ENCODE results near the gene LRRK2.
"Not testable (repeated sequence)": the region's sequence is repeated elsewhere in the genome, so short reads cannot be mapped to it uniquely, and the experiment has no call there.

Gene LRRK2

DNA sequence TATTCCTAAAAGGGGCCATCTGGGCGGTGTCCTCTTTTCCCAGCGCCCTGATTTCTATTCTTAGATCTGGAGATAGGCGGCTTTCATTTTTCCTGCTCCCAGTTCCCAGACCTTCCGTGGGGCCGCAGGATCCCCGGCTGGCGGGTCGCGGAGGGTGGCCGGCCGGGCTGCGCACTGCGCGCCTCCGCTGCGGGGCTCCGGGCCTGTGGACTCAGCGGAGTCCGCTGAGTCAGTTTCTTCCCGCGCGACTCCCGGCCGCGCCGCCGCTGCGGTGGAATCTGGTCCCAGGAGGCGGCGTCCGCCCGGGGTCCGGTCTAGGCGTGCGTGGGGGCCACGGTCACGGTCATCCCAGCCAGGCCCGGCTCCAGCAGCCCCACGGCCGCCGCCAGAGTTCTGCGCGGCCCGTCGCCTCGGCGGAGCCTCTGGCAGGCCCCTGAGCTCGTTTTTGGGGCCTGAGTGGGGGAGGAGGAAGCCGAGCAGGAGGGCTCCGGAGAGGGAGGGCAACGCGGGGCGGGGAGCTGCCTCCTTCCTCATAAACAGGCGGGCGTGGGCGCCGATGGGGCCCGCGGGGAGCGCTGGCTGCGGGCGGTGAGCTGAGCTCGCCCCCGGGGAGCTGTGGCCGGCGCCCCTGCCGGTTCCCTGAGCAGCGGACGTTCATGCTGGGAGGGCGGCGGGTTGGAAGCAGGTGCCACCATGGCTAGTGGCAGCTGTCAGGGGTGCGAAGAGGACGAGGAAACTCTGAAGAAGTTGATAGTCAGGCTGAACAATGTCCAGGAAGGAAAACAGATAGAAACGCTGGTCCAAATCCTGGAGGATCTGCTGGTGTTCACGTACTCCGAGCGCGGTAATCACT, at the start of gene LRRK2:
LRRK2 (plus strand) TSS at position 559 of the 853 bp plus-strand sequence; CDS start at position 694, 135 bp downstream.
- DNase-seq: peak; percentile 13 to 26

- DNase-seq: no peak
These were observed 49.8 kb upstream of the LRRK2 start for GRCh38 chr12:40175045-40175444.

GRCh38 chr12:40175489-40175888, 49.3 kb upstream of the LRRK2 start:
- DNase-seq: no peak

- no peak for DNase-seq
These were observed 46.1 kb upstream of the LRRK2 start for GRCh38 chr12:40178701-40179100.

GRCh38 chr12:40181490-40181889, 43.3 kb upstream of the LRRK2 start:
- no peak for DNase-seq

DNA sequence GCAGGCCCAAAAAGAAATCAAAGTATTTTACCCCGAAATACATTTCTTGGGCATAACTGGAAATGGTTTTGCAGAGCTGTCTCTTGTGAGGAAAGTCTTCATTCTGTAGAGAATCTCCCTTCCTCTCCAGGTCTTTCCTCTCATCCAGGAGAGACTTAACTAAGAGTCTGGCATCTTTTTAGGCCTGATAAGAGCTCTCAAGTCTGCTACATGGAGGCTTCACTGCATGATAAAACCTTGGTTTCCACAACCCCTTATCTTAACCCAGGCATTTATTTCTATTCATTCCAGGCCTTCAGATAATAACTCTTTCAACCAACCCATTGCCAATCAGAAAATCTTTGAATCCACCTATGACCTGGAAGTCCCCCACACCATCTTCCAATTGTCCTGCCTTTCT, 41.1 kb upstream of the LRRK2 start:
- no peak for DNase-seq

DNA sequence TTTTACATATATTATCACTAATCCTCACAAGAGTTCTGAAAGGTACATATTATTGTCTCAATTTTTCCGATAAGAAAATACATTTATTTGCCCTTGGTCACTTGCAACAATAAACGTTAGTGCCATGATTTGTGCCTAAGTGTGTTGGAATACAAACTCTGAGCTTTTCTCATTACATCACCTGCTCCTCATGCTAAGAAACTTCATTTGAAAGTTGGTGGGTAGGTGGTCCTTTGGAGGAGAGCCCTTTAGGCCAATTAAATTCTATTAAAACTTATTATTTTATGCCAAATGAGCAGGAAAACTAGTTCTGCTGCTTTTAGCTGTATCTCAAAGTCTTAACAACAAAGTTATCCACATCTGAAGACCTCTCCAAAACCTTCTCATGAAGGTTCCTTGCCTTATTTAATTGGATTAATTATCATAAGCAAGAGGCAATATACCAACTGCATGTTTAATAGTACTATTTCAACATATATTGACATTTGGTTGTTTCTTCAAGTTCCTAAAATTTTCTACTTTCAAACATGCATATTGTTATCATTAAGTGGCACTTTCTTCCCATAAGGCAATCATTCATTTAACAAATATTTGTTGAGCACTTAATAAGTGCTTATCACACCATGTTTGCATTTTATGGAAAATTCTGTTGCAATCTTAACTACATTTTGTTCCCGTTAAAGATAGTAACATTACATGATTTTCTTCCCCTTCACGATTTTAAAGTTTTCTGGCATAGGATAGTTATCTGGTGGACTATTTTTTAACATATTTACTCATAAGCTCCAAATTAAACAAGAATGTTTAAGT, 40.1 kb upstream of the LRRK2 start:
- DNase-seq: no peak

DNA sequence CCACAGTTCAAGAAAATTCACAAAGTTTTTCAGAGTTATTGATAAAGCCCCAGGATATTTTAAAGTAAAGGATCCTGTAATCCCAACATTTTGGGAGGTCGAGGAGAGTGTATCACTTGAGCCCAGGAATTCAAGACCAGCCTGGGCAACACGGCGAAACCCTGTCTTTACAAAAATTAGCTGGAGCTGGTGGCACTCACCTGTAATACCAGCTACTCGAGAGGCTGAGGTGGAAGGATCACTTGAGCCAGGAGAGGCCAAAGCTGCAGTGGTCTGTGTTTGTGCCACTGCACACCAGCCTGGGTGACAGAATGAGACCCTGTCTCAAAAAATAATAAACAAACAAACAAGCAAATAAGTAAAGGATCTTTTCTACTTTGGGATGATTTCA, 39.5 kb upstream of the LRRK2 start:
- no peak for DNase-seq

DNA sequence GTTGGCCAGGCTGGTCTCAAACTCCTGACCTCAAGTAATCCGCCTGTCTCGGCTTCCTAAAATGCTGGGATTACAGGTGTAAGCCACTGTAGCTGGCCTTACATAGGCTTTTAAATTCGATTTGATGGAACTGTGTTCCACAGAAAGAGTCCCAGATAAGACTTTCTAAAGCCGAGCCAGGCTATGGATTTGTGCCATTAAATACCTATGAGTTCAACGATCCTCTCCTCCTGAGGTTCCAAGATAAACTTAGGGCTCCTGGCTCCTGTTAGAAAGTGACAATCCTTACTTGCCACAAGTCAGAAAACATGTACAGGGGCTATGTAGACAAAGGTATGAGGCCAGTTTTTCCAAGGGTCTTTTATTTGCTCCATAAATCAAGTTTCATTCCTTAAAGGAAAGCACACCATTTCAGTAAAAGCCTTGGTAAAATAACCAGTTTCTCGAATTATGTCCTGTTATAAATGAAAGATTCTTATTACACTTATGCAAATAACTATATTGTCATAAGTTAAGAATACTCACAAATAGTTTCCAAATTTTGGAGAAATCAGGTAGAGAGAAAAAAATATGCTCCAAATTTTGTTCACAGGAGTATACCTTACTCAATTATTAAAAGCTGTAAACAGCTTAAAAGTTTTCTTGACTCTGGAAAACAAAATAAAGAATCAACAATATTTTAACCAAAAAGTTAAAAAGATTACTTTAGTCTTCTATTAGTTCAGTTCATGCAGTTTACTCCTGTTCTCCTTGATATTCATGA, 36.1 kb upstream of the LRRK2 start:
- no peak for DNase-seq

DNA sequence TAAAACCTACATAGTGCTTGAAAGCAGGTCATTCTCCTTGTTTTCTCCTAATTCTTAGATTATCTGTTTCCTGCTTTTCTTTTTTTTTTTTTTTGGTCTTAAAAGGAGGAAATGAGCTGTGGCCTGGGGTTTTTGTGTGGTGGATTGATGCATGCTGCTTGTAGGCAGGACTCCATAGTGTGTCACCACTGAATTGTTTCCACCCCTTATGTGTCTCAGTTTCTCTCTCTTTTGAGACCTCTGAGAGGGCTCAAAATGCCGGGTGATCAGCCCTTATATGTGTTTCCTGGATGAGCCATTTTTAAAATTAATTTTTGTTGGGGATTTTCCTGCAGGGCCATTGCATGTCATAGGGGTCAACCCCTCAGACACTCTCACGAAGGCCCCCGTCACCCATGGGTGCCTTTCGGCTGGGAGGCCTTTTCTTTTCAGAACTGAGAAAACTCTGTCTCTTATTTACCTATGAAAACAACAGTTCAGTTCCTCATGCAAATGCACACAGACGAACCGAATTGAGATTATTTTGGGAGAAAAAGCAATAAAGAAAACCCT, 32.0 kb upstream of the LRRK2 start:
- no peak for DNase-seq

DNA sequence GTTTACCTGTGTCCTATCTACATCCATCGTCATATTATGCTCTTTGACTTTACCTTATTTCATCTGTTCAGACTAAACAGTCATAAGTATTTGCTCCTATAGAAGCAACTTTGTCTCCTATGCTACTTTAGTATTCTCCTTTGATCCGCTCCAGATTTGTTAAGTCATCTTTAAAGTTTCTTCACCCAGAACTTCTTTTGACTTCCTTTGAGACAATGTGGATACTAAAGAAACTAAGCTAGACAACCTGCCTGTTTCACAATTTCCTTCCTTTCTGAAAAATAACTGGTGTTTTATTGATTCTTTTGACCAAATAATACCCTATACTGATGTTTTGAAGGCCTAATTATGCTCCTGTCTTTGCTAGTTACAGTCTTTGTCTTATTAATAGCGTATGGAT, 30.0 kb upstream of the LRRK2 start:
- no peak for DNase-seq

GRCh38 chr12:40197590-40197989, 27.2 kb upstream of the LRRK2 start:
- DNase-seq: no peak

GRCh38 chr12:40198601-40199000, 26.2 kb upstream of the LRRK2 start:
- no peak for DNase-seq

GRCh38 chr12:40202095-40203059, 22.4 kb upstream of the LRRK2 start:
- DNase-seq: no peak

- no peak for DNase-seq
These were observed 21.8 kb upstream of the LRRK2 start for GRCh38 chr12:40203060-40203430.

- DNase-seq: no peak
These were observed 20.5 kb upstream of the LRRK2 start for GRCh38 chr12:40204337-40204736.

DNA sequence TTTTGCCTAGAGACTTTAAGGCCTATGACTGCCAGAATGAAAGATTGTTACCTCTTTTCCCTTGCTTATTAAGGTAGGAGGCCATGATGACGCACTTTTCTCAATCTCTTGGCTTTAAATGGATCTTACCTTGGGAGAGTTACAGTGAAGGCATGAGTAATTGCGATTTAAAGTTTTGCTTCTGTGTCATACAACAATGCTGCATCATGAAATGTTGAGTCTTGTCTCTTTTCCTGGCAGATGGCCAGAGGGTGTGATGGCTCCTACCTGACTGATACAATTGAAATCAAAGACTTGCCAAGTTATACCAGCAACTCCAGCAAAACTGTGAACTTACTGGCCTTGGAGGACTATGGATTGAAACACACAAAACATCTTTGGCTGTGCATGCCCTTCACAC, 17.2 kb upstream of the LRRK2 start:
- no peak for DNase-seq

GRCh38 chr12:40208707-40209446, 15.9 kb upstream of the LRRK2 start:
- no peak for DNase-seq

- no peak for DNase-seq
These were observed 14.9 kb upstream of the LRRK2 start for GRCh38 chr12:40209886-40210285.

GRCh38 chr12:40211186-40211585, 13.6 kb upstream of the LRRK2 start:
- DNase-seq: not testable (repeated sequence)

DNA sequence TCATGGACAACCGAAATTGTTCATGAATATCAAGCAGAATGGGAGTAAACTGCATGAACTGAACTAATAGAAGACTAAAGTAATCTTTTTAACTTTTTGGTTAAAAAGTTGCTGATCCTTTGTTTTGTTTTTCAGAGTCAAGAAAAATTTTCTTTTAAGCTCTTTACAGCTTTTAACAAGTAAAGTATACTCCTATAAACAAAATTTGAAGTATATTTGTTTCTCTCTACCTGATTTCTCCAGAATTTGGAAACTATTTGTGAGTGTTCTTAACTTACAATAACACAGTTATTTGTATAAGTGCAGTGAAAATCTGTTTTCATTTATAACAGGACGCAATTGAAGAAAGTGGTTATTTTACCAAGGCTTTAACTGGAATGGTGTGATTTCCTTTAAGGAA, 12.2 kb upstream of the LRRK2 start:
- no peak for DNase-seq
